HCT116 (cell line): ENCODE measurements around the gene LOXL1. TPM values are rescaled to one million over a fixed set of nuclear protein-coding genes. Genes with fewer than 3 reads are reported as not detected.
A peak's percentile ranks its signal among the peaks of the same experiment; 100 is the strongest.

ENCODE experiments used
- ATAC-seq: fragments of 200-7000 bp; cut with Tn5 transposase; 2 replicates; pipeline ENCODE4 v1.9.1; 2020; ENCODE audit warnings: mild to moderate bottlenecking, moderate library complexity
- BruUV-seq: library from RNA; stranded (reverse); fragments of 400-500 nt; replicated peaks from 2 replicates; lab custom pipeline; 2021; lab: Mats Ljungman, UMichigan
- CTCF ChIA-PET: fragments of 300-600 bp; sonication (Branson Sonifier 250); formaldehyde crosslinking; loops from one replicate; lab custom pipeline; 2021; ENCODE audit warnings: antibody characterized with exemption; lab: Charles Lee
- POLR2A ChIA-PET: fragments of 300-600, 350-600 bp; sonication (Branson Sonifier 250); formaldehyde crosslinking; loops from one replicate; lab custom pipeline; 2021; ENCODE audit warnings: antibody characterized with exemption; lab: Charles Lee
- RAD21 ChIA-PET, 2 experiments: fragments of 300-600 bp; sonication (Branson Sonifier 250); formaldehyde crosslinking; loops; one replicate each; lab custom pipeline; 2023; ENCODE audit warnings: low total read pairs in 2 of 2; ENCODE audit not compliant: uncharacterized antibody in 2 of 2, unreplicated experiment in 2 of 2, low non-redundant PET in 1 of 2; lab: Charles Lee
- DNase-seq: peaks from one replicate; pipeline ENCODE4 v3.0.0-alpha.2; 2010; ENCODE audit warnings: low read depth, low spot score
- H2AFZ ChIP-seq: fragments of 200-600 bp; shearing (Covaris generic), sonication (generic); 2 replicates; pipeline ENCODE4 v1.6.1; 2017; ENCODE audit warnings: low read depth, mixed run types, mixed read lengths, antibody characterized with exemption, low read length; ENCODE audit not compliant: poor library complexity, severe bottlenecking
- H3K27ac ChIP-seq: 2 replicates; pipeline ENCODE4 v1.5.1; 2012; ENCODE audit warnings: low read depth, low read length
- H3K27me3 ChIP-seq: fragments of 200-600 bp; sonication (generic); 2 replicates; pipeline ENCODE4 v1.6.1; 2016; ENCODE audit warnings: mixed run types, low read length, mixed read lengths; ENCODE audit not compliant: insufficient read depth
- H3K36me3 ChIP-seq, 2 experiments: fragments of 200-500 bp in 1 of 2; fragments of 200-600 bp in 1 of 2; sonication (Bioruptor generic) in 1 of 2; sonication (generic) in 1 of 2; 2 replicates each; pipeline versions ENCODE4 v1.5.1 to v1.6.1; 2014 to 2016; ENCODE audit warnings: low read length in 2 of 2, inconsistent platforms in 1 of 2, mixed read lengths in 1 of 2, mixed run types in 1 of 2; ENCODE audit not compliant: insufficient read depth in 2 of 2, control insufficient read depth in 1 of 2
- H3K4me1 ChIP-seq, 2 experiments: fragments of 200-600 bp in 1 of 2; sonication (generic) in 1 of 2; 2 replicates each; pipeline versions ENCODE4 v1.5.1 to v1.6.1; 2012 to 2017; ENCODE audit warnings: low read length in 2 of 2, inconsistent platforms in 1 of 2, mild to moderate bottlenecking in 1 of 2, mixed read lengths in 1 of 2, mixed run types in 1 of 2, moderate library complexity in 1 of 2; ENCODE audit not compliant: insufficient read depth in 2 of 2, control insufficient read depth in 1 of 2
- H3K4me2 ChIP-seq: fragments of 200-600 bp; sonication (generic); 2 replicates; pipeline ENCODE4 v1.6.1; 2017; ENCODE audit warnings: mixed run types, low read length, mixed read lengths
- H3K4me3 ChIP-seq, 2 experiments: fragments of 200-600 bp in 1 of 2; sonication (generic) in 1 of 2; replicated peaks in 1 of 2; 2 replicates each; pipeline ENCODE4 v1.5.1; 2011 to 2016; ENCODE audit warnings: low read length in 2 of 2, control low read depth in 1 of 2, low read depth in 1 of 2, mild to moderate bottlenecking in 1 of 2, mixed read lengths in 1 of 2, mixed run types in 1 of 2
- H3K79me2 ChIP-seq: fragments of 200-600 bp; sonication (generic); 2 replicates; pipeline ENCODE4 v1.6.1; 2017; ENCODE audit warnings: mild to moderate bottlenecking, mixed run types, low read length, moderate library complexity, mixed read lengths; ENCODE audit not compliant: insufficient read depth
- H3K9ac ChIP-seq: fragments of 200-600 bp; sonication (generic); 2 replicates; pipeline ENCODE4 v1.6.1; 2016; ENCODE audit warnings: low read length, mixed read lengths
- H3K9me2 ChIP-seq: fragments of 200-600 bp; sonication (generic), shearing (Covaris generic); 2 replicates; pipeline ENCODE4 v1.6.1; 2017; ENCODE audit warnings: mixed run types, mild to moderate bottlenecking, moderate library complexity; ENCODE audit not compliant: insufficient read depth
- H3K9me3 ChIP-seq, 2 experiments: fragments of 200-500 bp in 1 of 2; fragments of 200-600 bp in 1 of 2; sonication (Bioruptor generic) in 1 of 2; sonication (generic) in 1 of 2; 2 replicates each; pipeline ENCODE4 v1.6.1; 2014 to 2017; ENCODE audit warnings: low read length in 2 of 2, mixed read lengths in 2 of 2, inconsistent platforms in 1 of 2, low read depth in 1 of 2, mild to moderate bottlenecking in 1 of 2, mixed run types in 1 of 2, moderate library complexity in 1 of 2; ENCODE audit not compliant: control insufficient read depth in 1 of 2, insufficient read depth in 1 of 2
- H4K20me1 ChIP-seq: fragments of 200-600 bp; sonication (generic), shearing (Covaris generic); 2 replicates; pipeline ENCODE4 v1.6.1; 2017; ENCODE audit warnings: mixed run types, mild to moderate bottlenecking, moderate library complexity; ENCODE audit not compliant: insufficient read depth
- CEBPB ChIP-seq: IDR thresholded peaks from 2 replicates; pipeline ENCODE4 v1.6.1; 2012; ENCODE audit warnings: low read depth
- EZH2 ChIP-seq: fragments of 200-600 bp; sonication (generic); IDR thresholded peaks from 2 replicates; pipeline ENCODE4 v1.6.1; 2017; ENCODE audit warnings: antibody characterized with exemption, mixed run types
- EZH2phosphoT487 ChIP-seq: fragments of 200-600 bp; IDR thresholded peaks from 2 replicates; pipeline ENCODE4 v1.6.1; 2018; ENCODE audit warnings: antibody characterized with exemption, borderline replicate concordance
- JUND ChIP-seq: IDR thresholded peaks from 2 replicates; pipeline ENCODE4 v1.6.1; 2012
- MAX ChIP-seq: IDR thresholded peaks from 2 replicates; pipeline ENCODE4 v1.6.1; 2012
- POLR2AphosphoS5 ChIP-seq: IDR thresholded peaks from 2 replicates; pipeline ENCODE4 v1.6.1; 2011; ENCODE audit warnings: mild to moderate bottlenecking, low read depth, low read length, moderate library complexity
- intact Hi-C: fragments of 100-400 bp; cut with micrococcal nuclease; formaldehyde crosslinking; loops from 2 replicates; pipeline ENCODE4 v1.10.0; 2022
- total RNA-seq: library from RNA; stranded (reverse); gene quantifications from one replicate; pipeline ENCODE4 v1.2.1, GENCODE V29; 2021; ENCODE audit not compliant: unreplicated experiment
- TF ChIP-seq, protein P1 (sequence below): IDR thresholded peaks from 2 replicates; pipeline ENCODE4 v1.6.1; 2012
- TF ChIP-seq, protein P2 (sequence below): IDR thresholded peaks from 2 replicates; pipeline ENCODE4 v1.6.1; 2012; ENCODE audit warnings: low read depth

The LOXL1 gene
- total RNA-seq, 1 experiment from 2014 or later, result 14.9 TPM

GRCh38 chr15:73993211-73993994 is 67.1 kb downstream of the LOXL1 start:
- no peaks in the 10 kb centered on the region for H3K9me3 ChIP-seq
- no peaks in the 10 kb centered on the region for H3K27me3 ChIP-seq
- intact Hi-C loops, result no loop called here
- DNase-seq (no peak), ATAC-seq (no peak)
- H3K36me3 ChIP-seq, result 0 out of 4 replicates have a peak, but pooled peaks cover 0 to 1% of the 10 kb centered on the region in 2 experiments
- H3K79me2 ChIP-seq, result peaks cover 6% of the 10 kb centered on the region
- no peaks in the 10 kb centered on the region for H4K20me1 ChIP-seq
- BruUV-seq, result no TSS peak
- peaks cover 22 to 55% of the 10 kb centered on the region in 2 experiments for H3K4me1 ChIP-seq
- H3K4me2 ChIP-seq, result peak overlapping the region; percentile 86
- H3K27ac ChIP-seq, result no peak overlapping the region; the same call in 1 of the 2 replicates
- no peaks in the 10 kb centered on the region for H3K9me2 ChIP-seq
- peak overlapping the region; percentile 77; the same call in 1 of the 2 replicates for H3K9ac ChIP-seq
- no peak overlapping the region for H2AFZ ChIP-seq
- TF ChIP-seq JUND, result no peak
- no peak for TF ChIP-seq EZH2
- TF ChIP-seq POLR2AphosphoS5, result no peak
- TF ChIP-seq, protein P1, sequence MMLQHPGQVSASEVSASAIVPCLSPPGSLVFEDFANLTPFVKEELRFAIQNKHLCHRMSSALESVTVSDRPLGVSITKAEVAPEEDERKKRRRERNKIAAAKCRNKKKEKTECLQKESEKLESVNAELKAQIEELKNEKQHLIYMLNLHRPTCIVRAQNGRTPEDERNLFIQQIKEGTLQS, result no peak
- no peak for TF ChIP-seq CEBPB
- TF ChIP-seq MAX, result no peak
- TF ChIP-seq, protein P2, sequence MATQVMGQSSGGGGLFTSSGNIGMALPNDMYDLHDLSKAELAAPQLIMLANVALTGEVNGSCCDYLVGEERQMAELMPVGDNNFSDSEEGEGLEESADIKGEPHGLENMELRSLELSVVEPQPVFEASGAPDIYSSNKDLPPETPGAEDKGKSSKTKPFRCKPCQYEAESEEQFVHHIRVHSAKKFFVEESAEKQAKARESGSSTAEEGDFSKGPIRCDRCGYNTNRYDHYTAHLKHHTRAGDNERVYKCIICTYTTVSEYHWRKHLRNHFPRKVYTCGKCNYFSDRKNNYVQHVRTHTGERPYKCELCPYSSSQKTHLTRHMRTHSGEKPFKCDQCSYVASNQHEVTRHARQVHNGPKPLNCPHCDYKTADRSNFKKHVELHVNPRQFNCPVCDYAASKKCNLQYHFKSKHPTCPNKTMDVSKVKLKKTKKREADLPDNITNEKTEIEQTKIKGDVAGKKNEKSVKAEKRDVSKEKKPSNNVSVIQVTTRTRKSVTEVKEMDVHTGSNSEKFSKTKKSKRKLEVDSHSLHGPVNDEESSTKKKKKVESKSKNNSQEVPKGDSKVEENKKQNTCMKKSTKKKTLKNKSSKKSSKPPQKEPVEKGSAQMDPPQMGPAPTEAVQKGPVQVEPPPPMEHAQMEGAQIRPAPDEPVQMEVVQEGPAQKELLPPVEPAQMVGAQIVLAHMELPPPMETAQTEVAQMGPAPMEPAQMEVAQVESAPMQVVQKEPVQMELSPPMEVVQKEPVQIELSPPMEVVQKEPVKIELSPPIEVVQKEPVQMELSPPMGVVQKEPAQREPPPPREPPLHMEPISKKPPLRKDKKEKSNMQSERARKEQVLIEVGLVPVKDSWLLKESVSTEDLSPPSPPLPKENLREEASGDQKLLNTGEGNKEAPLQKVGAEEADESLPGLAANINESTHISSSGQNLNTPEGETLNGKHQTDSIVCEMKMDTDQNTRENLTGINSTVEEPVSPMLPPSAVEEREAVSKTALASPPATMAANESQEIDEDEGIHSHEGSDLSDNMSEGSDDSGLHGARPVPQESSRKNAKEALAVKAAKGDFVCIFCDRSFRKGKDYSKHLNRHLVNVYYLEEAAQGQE, result no peak
- TF ChIP-seq EZH2phosphoT487, result no peak
- RAD21 ChIA-PET, result no interaction called here
- peak overlapping the region; percentile 84 to 88 for H3K4me3 ChIP-seq
- CTCF ChIA-PET, result interaction anchor here (1.2 to 2.1 kb wide), 6 partner anchors 10 to 314 kb away, joined by 3 to 16 read pairs (median 6); no protein-coding TSS in a partner anchor
- POLR2A ChIA-PET, result no interaction called here
